Hematopoietic multipotent progenitor cell (in vitro differentiated cells): ENCODE measurements around the gene UBE2C. TPM values are rescaled to one million over a fixed set of nuclear protein-coding genes. Genes with fewer than 3 reads are reported as not detected.
"Not testable (repeated sequence)": the region's sequence is repeated elsewhere in the genome, so short reads cannot be mapped to it uniquely, and the experiment has no call there.

Experiments used
- DNase-seq, 3 donors: peaks; one replicate each; pipeline ENCODE4 v3.0.0-alpha.2; 2011 to 2015; ENCODE audit warnings: low read depth in 2 of 3, low spot score in 2 of 3
- total RNA-seq: library from RNA; depleted of rRNA; stranded (reverse); fragments of >200 nt; gene quantifications from one replicate; pipeline ENCODE4 v1.2.3, GENCODE V29; 2012

The UBE2C gene
- total RNA-seq, 1 donor: 3.8 TPM

DNA sequence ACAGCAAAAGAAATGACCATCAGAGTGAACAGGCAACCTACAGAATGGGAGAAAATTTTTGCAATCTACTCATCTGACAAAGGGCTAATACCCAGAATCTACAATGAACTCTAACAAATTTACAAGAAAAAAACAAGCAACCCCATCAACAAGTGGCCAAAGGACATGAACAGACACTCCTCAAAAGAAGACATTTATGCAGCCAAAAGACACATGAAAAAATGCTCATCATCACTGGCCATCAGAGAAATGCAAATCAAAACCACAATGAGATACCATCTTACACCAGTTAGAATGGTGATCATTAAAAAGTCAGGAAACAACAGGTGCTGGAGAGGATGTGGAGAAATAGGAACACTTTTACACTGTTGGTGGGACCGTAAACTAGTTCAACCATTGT, 14.9 kb upstream of the UBE2C start:
- DNase-seq: not testable (repeated sequence)

DNA sequence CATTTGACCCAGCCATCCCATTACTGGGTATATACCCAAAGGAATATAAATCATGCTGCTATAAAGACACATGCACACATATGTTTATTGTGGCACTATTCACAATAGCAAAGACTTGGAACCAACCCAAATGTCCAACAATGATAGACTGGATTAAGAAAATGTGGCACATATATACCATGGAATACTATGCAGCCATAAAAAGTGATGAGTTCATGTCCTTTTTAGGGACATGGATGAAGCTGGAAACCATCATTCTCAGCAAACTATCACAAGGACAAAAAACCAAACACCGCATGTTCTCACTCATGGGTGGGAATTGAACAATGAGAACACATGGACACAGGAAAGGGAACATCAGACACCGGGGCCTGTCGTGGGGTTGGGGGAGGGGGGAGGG, 14.5 kb upstream of the UBE2C start:
- DNase-seq: not testable (repeated sequence)

DNA sequence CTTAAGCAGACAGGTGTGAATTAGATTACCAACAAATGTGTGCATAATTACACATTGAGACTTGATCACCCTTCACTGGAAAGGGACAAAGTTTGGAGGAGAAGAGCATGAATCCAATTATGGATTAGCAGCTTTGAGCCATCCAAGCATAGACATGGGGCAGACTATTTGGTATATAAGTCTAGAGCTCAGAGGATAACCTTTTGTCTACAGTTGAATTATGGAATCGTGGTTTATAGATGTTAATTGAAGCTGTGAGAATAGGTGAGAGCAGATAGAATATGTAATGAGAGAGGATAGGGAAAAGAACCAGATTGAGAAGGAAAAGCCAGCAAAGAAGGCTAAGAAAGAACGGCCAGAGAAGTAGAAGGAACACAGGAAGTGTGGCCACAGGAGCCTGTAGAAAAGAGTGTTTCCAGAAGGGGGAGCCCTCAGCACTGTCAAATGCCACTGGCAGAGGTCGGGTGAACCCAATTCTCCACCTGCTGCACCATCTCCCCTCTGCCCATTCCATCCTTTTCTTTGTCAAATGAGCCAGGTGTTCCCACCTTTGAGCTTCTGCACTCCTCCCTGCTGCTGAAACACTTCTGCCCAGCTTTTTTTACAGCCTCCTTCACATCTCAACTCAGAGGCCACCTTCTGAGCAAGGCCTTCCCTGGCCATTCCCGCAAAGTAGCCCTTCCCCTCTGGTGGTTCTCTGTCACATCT, 13.4 kb upstream of the UBE2C start:
- DNase-seq: peak; percentile 28 to 76 (median 63)

GRCh38 chr20:45801851-45802250, 10.6 kb upstream of the UBE2C start:
- DNase-seq: no peak

DNA sequence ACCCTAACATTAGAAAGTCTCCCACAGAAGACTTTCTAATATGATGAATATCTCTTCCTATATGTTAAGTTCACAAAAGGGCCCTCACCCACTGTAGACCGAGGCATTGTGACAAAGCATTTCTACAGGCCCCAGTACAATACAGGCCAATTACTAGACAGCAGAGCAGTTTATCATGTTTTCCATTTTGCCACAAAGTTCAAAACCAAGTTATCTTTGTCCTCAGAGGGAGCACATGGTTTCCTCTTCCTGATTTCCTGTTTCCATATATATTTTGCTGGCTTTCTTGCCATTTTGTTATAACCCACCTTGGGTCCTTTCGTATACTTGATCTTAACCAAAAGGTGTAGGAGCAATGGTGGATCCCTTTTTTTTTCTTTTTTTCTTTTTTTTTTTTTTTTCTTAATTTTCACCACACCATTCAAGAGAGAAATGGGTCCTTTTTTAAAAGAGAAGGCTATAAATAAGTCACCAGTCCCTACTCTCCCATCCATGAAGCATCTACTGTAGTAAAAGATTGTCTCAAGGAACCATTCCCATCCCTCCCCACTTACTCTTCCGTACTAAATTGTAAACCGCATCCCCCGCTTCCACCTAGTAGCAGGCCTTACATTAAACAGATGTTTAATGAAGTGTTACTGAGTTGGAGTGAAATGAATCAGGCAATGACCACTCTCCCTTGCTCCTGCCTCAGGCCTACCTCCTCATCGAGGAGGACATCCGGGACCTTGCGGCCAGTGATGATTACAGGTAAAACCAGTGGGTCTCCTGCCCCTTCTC, 2.1 kb upstream of the UBE2C start:
- peak in 2 of 3 donors; percentile 36 to 65 for DNase-seq

- DNase-seq: no peak
These were observed 529 bp downstream of the UBE2C start for GRCh38 chr20:45813006-45813340.

GRCh38 chr20:45813489-45813888, 1.0 kb downstream of the UBE2C start:
- no peak for DNase-seq

GRCh38 chr20:45814314-45814713, 1.9 kb downstream of the UBE2C start:
- no peak for DNase-seq

DNA sequence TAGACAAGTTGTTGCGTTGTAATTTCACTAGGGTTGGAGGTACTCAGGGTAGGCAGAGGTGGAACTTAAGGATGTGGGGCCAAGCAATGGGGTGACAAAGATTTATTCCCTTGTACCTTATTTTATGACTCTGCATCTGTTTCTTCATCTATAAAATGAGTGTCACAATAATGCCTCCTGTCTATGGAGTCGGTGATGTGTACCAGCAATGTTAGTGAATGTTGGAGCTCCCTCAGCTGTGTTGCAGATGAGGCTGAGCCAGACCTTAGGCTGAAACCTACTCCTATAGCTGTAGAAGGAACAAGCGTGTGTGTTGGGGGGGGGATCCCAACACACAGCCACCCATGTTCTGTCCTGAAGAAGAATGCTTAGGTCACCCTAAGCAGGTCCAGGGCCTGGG, 4.5 kb downstream of the UBE2C start:
- no peak for DNase-seq

- DNase-seq: no peak
These were observed 5.1 kb downstream of the UBE2C start for GRCh38 chr20:45817376-45818194.

GRCh38 chr20:45818239-45818638, 5.8 kb downstream of the UBE2C start:
- DNase-seq: no peak

- DNase-seq: no peak
These were observed 7.0 kb downstream of the UBE2C start for GRCh38 chr20:45819466-45819865.

DNA sequence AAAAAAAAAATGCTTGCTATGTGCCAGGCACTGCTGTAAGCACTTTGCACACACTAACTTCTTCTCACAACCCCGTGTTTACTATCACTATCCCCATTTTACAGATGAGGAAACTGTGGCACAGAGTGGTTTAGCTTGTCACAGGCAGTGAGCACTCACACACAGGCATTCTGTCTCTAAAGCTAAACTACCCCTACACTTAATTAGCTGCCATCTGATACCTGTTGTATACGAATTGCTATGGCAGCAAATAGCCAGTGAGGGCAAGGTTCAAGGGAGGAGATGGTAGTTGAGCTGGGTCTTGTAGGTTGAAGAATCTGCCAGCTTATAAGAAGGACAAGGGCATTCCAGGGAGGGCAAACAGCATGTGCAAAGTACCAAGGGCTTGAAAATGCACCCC, 9.5 kb downstream of the UBE2C start:
- DNase-seq: no peak

- DNase-seq: peak in 2 of 3 donors; percentile 21 to 31
These were observed 10.4 kb downstream of the UBE2C start for GRCh38 chr20:45822857-45823256.

DNA sequence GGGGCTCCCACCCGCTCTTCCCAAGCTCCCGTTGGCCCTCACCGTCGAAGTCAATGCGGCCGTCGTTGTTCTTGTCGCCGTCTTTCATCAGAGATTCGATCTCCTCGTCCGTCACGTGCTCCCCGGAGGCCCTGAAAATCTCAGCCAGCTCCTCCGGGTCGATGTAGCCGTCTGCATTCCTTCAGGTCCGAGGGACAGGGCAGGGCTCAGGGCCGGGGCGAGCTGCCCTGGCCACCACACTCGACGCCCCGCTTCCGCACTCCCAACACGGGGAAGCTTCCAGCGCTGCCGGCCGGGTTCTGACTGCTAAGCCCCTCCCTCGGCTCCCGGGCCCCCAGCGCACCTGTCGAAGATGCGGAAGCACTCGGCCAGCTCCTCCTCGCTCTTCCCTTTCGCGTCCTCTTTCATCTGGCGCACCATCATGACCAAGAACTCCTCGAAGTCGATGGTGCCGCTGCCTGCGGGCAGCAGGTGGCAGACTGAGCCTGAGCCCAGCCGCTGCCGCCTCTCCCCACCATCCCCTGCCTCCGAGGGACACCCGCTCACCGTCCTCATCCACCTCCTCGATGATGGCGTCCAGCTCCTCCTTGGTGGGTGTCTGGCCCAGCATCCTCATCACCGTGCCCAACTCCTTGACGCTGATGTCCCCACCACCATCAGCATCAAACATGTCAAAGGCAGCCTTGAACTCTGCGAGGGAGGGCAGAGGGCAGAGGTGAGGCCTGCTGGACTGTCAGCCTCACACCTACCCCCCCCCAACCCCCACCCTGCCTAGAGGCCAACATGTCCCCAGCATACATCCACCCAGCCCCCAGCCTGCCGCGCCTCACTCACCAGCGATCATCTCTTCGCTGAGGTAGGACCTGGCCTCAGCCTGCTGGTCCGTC, 11.7 kb downstream of the UBE2C start:
- DNase-seq: peak in 2 of 3 donors; percentile 62 to 70

DNA sequence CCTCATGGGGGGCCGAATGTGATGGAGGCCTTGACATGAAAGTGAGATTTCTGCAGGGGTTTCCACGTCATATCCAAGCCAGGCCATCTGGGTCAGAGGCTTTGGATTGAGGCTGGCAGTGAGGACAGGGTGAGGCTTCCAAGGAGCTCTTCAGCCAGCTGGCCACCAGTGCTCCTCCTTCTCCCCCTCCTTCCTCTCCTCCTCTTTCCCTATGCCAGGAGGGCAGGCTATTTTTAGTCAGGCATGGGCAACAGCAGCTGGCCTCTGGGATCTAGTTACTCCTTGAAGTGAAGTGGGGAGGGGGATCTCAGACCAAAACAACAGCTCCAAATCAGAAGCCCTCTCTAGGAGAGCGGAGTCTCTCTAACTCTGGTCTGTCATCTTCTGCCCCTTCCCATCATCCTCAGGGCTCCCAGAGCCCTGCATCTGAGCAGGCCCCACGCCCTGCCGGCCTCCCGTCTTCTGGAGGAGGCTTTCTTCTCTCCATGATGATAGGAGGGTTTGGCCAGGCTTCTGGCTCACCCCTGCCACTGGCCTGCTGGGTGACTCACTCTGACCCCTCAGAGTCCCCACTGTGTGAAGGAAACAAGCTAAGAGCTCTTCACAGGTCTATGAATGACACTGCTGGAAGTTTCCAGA, 14.1 kb downstream of the UBE2C start:
- DNase-seq: no peak

DNA sequence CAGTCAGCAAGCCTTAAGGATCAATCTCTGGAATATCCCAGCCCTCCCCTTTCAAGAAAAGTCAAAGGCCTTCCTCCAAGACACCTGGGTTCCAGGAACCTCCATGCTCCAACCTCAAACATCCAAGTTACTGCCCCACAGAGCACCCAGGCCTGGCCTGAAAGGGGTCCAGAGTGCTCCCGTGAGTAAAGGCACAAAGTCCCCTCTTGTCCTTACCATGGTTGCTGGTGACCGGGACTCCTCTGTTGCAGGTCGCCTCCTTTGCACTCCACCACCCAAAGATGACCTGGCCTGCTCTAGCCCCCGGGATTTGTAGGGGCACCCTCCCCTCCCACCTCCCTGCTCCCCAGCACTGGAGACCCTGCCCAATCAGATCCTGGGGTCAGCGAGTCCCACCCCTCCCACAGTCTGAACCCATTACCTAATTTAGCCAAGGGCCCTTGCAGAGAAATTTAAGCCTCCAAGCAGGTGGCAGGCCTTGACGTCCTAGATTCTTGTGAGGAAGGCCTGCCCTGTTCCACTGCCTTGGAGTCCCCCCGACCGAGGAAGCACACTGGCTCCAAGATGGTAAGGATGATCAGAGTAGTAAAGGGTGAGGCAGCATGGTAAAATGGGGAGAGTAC, 14.7 kb downstream of the UBE2C start, which contains the start of gene TNNC2:
TNNC2 (minus strand) TSS at position 283 of the 623 bp plus-strand sequence; CDS start at position 219, 64 bp downstream.
- no peak for DNase-seq

DNA sequence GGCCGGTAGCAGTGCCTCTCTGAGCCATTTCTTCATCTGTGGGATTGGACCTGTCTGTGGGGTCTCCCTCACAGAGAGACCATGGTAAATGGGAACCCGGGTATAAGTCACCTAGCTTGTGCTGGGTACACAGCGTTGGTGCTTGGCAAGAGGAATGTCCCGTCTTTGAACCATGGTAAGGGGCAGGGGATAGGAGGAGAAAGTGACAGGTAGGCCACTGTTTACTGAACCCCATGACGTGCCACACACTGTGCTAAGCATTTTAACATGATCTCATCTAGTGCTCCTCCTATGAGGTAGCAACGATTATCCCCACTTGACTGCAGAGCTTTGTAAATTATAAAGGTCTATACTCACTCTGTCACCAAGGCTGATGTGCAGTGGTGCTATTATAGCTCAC, 15.3 kb downstream of the UBE2C start:
- no peak for DNase-seq

GRCh38 chr20:45828589-45828988, 16.1 kb downstream of the UBE2C start:
- no peak for DNase-seq
